Measurements from ENCODE around the gene PELO.

PELO gene

GRCh38 chr5:52772668-52773067 lies 15.0 kb upstream of the PELO start:
- no peak for DNase-seq

DNA sequence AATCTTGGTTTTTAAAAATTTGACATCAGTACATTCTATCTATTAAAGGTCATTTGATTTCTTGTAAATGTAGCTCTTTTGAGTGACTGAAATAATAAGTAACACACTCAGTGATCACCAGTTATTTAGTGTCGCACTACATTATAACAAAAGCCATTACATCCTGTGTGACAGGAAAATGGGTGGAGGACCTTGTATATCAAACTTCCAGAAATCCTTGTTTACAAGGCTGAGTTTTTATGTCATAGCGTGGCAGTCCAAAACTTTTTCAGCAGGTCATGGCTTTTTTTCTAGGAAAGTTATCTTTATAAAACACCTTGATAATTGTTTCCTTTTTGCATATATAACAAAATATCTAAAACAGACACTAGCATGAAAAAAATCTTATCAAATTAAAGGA lies 14.4 kb upstream of the PELO start:
- no peak for DNase-seq

DNA sequence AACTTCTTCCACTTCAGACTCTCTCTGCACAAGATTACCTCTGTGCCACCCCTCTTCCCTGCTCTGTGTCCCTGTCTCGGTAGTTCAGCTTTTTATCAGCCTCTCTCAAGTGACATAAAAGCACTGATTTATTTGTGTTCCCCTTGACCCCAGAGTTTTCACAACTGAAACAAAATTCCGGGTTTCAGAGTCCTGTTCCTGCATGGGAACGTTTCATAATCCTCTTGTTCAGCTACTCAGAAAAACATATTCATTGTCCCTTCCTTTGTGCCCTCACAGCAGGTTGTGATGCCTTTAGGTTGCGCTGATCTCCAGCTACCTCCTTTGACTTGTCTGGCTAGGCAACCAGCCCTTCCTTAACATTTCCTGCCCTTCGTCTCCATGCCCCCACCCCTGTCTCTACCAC lies 13.7 kb upstream of the PELO start:
- DNase-seq = no peak

DNA sequence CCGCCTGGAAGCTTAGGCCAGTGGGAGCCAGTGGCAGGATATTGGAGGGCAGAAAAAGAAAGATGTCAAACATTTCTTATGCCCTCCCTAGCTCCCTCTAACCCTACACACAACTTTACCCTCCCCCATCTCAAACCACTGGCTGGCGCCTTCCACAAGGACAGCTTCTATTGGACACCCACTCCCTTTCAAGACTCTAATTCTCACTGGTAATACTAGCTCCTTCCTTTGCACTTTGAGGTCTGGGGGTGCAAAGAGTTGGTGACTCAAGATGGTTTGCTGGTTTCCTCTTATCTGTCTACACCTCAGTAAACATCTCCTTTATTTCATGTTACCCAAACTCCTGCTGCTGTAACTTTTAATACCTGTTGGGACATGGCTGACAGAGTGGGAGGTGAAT lies 11.6 kb upstream of the PELO start:
- no peak for DNase-seq

GRCh38 chr5:52777186-52777585 lies 10.5 kb upstream of the PELO start:
- no peak for DNase-seq

GRCh38 chr5:52778781-52779180 lies 8.9 kb upstream of the PELO start:
- no peak for DNase-seq

DNA sequence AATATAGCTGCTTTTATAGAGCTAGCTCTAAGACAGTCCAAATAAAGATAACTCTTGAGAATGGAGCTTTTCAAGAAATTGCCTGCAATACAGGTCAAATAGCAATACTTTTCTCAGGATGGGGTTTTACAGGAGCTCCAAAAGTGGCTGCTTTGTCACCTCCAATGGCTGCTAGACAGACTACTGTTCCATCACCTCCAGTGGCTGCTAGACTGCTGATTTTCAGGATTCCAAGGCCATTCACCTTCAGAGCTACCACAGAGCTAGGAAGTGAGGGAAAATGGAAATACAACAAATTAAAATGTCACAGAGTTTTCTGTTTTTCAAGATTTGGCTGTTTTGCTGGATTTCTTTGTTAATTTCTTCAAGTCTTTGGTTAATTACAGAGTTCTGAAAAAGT lies 8.5 kb upstream of the PELO start:
- no peak for DNase-seq

DNA sequence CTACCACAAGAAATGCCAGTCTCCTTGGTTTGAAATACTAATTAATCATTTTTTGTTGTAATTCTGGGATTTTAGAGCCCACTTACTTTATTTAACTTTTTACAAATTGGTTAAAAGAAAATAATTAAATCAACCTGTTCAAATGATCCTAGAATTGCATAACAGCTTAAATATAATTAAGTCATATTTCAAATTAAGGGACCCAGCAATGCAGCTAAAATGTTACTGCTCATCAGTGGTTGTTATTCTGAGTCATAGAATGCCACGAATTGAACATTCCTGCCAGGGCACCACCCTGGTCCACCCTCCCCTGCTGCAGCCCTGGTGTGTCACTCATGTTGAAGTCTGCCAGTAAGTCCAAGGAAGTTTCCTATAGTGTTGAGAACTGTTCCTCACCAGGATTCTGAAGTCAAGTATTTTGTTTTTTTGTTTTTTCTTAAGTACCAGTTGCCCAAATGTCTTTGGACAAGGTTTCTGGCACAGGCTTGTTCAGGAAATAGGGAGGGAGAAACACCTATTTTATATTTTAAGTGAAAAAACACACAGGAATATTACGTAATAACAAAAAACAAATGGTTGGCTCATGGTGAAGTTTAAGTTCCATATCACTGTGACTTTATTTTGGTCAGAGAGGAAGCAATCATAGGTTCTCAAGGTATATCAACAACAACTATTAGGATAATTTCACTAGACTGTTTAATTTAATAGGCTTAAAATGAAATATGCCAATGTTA lies 4.3 kb upstream of the PELO start:
- DNase-seq = peak; percentile 47

DNA sequence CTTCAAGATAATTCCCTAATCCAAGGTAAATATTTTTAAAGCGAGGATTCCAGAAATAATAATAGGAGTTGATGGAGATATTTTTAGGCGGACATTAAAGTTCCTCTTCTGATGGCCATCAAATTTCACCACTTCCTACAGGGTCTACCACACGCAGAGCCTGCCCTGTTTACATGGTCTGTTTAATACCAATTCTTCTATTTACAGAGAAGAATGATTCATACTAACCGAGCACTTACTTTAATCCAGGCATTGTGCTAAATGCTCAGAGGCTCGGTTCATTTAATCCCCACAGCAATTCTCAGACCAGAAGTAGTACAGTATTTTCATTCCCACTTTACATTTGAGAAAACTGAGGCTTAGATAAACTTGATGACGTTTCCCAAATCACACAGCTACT lies 3.0 kb upstream of the PELO start:
- no peak for DNase-seq

- no peak for DNase-seq
Measured at GRCh38 chr5:52786391-52786790, 1.3 kb upstream of the PELO start.

DNA sequence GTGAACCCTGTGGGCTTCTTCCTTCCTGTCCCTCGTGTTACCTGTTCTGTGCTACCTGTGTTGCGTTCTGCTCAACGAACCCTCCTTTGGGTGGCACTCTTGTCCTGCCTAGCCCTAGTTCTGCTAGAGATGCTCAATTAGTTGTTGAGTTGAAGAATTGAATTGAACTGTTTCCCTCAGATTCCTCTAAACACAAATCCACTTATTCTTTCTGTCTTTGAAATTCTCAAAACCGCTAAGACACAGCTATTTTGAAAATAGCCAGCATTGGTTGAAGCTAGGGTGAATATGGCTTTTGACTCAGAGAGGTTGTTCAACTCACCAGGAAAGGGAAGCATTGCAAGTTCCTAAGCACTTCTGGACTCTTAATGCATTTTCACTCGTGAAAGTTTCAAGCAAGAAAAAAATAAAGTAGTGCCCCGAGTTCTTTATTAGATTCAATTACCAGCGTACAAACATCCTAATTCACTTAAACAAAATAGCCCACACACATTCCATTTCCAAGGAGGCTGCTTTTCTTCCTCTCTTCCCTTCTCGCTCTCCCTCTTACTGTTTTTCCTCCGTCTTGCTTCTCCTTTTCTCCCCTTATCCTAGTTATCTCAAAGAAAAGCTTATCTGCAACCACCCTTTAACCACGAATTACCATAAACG lies 642 bp upstream of the PELO start:
- no peak for DNase-seq

DNA sequence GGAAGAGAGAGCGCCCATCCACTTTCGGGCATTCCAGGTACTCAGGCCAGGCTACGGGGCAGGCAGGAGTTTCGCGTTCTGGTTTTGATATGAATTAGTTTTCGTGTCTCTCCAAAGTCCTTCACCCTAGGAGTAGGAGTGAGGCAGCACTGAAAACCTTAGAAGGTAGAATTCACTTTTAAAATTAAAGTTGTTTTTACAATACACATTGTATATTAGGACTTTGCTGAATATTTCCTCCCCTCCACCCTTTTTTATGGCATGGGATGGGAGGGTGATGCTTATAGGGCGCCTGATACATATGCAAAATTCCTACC lies 747 bp downstream of the PELO start:
- no peak for DNase-seq

GRCh38 chr5:52789378-52789777 lies 1.7 kb downstream of the PELO start:
- DNase-seq = no peak

GRCh38 chr5:52789851-52790250 lies 2.1 kb downstream of the PELO start:
- no peak for DNase-seq

DNA sequence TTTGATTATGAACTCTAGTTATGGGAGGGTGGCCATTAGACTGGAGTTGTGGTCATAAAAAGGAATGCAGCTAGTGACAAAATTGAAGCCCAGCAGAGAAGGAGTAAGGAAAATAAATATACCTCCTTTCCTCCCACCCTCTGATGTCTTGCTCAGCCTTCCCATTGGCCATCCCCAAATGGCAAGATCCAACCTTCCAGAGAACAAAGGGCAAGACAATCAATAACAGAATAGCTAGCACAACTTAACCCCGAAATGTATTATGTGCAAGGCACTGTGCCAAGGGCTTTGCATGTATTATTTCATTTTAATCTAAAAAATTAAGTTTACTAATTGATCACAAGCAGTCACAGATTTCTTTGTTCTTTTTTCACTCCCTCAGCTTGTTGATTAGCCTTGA lies 3.6 kb downstream of the PELO start:
- no peak for DNase-seq

GRCh38 chr5:52794519-52794918 lies 6.8 kb downstream of the PELO start:
- DNase-seq = no peak

DNA sequence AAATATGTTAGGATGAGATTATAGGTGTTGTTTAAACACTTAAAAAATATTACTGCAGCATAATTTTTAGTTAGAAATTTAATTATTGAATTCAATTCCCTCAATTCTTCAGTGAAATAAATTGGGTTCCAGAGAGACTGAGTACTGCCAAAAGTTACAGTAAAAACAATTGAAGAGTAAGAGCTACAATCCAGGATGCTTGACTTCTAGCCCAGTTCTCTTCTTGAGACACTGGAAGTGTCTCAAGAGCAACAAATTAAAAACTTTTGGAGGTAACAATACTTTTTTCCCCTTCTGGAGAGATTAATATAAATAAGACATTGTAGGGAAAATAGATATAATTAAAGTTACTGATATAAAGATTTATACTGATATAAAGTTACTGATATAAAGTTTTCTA lies 8.3 kb downstream of the PELO start:
- no peak for DNase-seq

DNA sequence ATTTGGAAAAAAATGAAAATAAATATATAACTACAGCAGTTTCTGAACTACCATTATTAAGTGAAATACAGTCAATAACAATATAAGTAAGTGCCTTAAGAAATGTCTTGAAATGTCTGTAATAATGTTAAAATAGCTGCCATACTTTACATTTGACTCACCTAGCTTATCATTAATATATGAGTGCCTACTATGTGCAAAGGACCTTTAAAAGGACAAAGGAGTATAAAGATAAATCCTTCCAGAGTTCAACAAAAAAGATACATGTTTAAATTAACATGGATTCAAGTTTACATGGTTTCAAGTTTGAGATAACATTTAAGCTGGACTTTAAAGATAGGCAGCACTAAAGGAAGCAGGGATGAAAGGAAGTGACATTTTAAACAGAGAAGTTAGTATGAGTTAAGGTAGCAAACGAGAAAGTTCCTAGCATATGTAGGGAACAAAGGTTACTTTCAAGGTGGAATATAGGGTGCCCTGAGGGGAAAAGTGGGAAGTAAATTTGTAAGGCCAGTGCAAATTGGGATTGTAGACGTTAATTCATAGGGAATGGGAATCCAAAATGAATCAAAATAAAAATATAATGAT lies 8.9 kb downstream of the PELO start:
- DNase-seq = no peak

GRCh38 chr5:52798938-52799337 lies 11.2 kb downstream of the PELO start:
- no peak for DNase-seq

DNA sequence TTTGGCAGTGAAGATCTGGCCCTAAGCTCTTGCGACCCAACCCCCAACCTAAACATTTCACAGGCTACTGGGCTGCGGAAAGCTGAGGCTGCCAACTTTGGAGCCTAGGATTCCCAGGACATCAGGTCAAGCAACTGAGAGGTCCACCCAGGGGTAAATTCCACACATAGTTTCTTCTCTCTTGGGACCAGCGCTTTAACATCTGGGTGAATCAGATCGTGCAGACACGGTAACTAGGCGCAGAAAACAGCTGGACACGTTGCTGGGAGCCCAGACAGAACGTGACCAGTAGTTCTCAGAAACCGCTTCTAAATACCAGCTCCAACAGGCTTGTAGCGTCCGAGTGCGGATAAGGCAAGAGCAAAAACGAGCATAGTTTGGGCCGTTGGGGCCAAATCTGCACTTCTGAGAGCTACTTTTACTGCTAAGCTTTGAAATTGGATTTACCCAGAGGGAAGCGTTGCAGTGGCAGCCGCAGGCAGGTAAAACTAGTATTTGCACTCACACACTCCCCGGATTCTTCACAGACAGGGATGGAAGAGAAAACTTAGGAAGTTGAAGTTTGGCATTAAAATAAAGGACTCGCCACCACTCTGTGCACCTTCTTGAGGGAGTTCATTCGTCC lies 11.8 kb downstream of the PELO start:
- DNase-seq = peak; percentile 82

DNA sequence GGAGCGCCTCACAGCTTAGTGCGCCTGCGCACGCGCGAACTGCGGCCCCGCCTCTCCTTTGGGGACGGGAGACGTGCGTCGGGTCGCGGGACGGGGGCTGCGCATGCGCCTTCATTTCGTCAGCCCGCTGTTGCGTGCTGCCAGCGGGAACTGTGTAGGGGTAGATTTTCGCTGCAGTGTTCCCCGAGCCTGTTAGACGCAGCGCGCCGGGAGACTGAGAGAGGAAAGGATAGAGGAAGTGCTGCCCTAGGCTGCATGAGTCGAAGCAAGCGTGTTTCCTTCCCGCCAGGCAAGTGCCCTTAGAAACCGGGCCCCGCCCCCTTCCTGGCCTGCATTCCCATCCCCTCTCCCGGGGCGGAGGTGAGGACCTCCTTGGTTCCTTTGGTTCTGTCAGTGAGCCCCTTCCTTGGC lies 12.3 kb downstream of the PELO start:
- DNase-seq = peak; percentile 93

DNA sequence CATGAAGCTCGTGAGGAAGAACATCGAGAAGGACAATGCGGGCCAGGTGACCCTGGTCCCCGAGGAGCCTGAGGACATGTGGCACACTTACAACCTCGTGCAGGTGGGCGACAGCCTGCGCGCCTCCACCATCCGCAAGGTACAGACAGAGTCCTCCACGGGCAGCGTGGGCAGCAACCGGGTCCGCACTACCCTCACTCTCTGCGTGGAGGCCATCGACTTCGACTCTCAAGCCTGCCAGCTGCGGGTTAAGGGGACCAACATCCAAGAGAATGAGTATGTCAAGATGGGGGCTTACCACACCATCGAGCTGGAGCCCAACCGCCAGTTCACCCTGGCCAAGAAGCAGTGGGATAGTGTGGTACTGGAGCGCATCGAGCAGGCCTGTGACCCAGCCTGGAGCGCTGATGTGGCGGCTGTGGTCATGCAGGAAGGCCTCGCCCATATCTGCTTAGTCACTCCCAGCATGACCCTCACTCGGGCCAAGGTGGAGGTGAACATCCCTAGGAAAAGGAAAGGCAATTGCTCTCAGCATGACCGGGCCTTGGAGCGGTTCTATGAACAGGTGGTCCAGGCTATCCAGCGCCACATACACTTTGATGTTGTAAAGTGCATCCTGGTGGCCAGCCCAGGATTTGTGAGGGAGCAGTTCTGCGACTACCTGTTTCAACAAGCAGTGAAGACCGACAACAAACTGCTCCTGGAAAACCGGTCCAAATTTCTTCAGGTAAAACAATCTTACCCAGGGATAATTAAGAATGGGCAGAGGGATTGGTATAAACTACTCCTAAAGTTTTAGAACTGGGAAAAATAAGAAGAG lies 12.9 kb downstream of the PELO start:
- peak; percentile 65 for DNase-seq

GRCh38 chr5:52801329-52801728 lies 13.6 kb downstream of the PELO start:
- peak; percentile 25 for DNase-seq

Measured in fibroblast of skin of abdomen (primary cell).